Mesothelial cell of epicardium (in vitro differentiated cells): ENCODE measurements around the gene SCN4A. TPM values are rescaled to one million over a fixed set of nuclear protein-coding genes. Genes with fewer than 3 reads are reported as not detected.

Experiments
- DNase-seq, 2 experiments: peaks; one replicate each; pipeline ENCODE4 v3.0.0; 2021; ENCODE audit warnings: low spot score in 2 of 2; ENCODE audit not compliant: unreplicated experiment in 2 of 2
- H3K27ac Mint-ChIP-seq: 2 replicates; pipeline ENCODE4 v1.8.0; 2021; ENCODE audit warnings: mixed read lengths
- H3K27me3 Mint-ChIP-seq: 2 replicates; pipeline ENCODE4 v1.8.0; 2021; ENCODE audit warnings: low read depth, mixed read lengths
- H3K36me3 Mint-ChIP-seq: 2 replicates; pipeline ENCODE4 v1.8.0; 2021; ENCODE audit warnings: mixed read lengths
- H3K4me1 Mint-ChIP-seq: 2 replicates; pipeline ENCODE4 v1.8.0; 2021; ENCODE audit warnings: mixed read lengths
- H3K4me3 Mint-ChIP-seq: 2 replicates; pipeline ENCODE4 v1.8.0; 2021; ENCODE audit warnings: mild to moderate bottlenecking, moderate library complexity, mixed read lengths
- H3K9me3 Mint-ChIP-seq: 2 replicates; pipeline ENCODE4 v1.8.0; 2021; ENCODE audit warnings: mixed read lengths
- CTCF ChIP-seq: fragments of 200-600 bp; sonication (generic); IDR thresholded peaks from one replicate; pipeline ENCODE4 v1.5.0; 2021; ENCODE audit warnings: antibody characterized with exemption; ENCODE audit not compliant: unreplicated experiment
- total RNA-seq: library from RNA; stranded (reverse); gene quantifications from 3 replicates; pipeline ENCODE4 v1.2.1, GENCODE V29; 2021

Gene SCN4A
- total RNA-seq, 1 donor from 2014 or later: 0.51 TPM

DNA sequence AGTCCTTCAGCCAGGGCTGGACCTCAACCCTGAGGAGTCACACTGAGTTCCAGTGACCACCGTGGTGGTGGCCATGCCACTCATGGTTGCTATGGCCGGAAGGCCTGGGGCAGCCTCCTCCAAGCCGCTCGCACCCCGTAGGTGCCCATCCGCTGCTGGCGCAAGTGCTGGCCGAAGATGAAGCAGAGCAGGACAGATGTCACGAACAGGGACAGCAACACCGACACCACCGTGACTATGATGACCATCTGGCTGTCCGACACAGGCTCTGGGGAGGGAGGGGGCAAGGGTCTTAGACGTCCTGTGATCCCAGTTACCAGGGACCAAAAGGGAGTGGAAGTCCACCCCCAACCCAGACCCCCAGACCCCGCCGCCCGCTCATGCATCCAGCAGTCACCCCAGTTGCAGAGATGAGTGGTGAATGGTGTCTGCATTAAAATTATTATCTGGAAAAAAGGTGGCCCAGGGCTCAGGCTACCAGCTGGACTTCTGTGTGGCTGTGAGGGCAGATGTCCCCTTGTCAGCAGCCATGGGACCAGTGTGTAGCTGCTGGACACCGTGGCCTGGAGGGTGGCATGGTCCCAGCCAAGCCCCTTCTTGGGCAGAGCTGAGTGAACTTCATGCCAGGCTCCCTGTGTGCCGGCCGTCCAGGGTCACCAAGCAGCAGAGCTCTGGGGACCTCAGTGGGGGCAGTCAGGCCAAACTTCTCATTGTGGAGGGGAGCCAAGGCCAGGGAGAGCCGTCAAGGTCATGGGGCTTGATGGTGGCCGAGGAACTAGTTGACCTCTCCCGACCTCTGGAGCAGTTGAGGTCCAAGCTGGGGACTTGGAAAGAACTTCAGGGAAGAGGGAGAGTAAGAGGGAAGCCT, 30.2 kb upstream of the SCN4A start:
- Mint-ChIP-seq H3K36me3 (no peaks in the 10 kb centered on the region), H3K27me3 (peaks cover 9% of the 10 kb centered on the region), H3K27ac (no peak overlapping the region), H3K4me1 (peaks cover 12% of the 10 kb centered on the region), H3K4me3 (no peak overlapping the region), H3K9me3 (no peaks in the 10 kb centered on the region)
- no peak for TF ChIP-seq CTCF
- DNase-seq: no peak

DNA sequence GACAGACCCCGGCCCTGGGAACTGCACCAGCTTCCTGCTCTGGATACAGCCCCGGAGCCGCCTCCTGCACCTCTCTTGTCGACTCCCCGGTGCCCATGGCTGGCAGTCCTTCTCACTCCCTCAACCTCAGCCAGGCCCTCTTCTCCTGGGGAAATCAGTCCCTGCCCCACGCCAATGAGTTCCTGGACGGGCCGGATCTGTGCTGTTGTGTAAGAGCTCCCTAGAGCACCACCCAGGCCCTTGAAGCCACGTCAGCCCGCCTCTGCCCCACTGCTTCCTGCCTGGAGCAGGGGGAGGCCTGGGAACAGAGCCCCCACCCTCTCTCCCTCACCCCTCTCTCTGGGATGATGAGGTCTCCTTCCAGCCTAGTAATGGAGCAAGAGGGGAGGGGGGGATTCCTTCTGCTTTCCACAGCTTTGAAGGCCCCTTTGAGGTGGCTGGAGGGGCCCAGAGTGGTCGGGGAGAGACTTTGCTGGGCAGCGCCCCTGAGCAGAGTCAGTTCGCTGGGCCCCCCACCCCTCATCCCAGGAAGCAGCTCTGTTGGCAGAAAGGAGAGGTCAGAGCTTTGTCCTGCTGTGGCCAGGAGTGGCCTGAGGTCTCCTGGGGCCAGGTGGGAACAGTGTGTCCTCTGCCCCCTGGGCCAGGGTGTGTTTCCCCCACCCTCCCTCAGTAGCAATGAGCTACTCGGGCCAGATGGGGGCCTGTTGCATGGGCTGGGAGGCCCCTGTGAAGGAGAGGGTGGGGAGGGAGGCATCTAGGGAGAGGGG, 29.2 kb upstream of the SCN4A start:
- H3K27ac Mint-ChIP-seq: no peak overlapping the region
- peaks cover 18% of the 10 kb centered on the region for H3K27me3 Mint-ChIP-seq
- H3K36me3 Mint-ChIP-seq: no peaks in the 10 kb centered on the region
- H3K4me3 Mint-ChIP-seq: no peak overlapping the region
- H3K4me1 Mint-ChIP-seq: peaks cover 15% of the 10 kb centered on the region
- DNase-seq: no peak
- no peak for TF ChIP-seq CTCF
- no peaks in the 10 kb centered on the region for H3K9me3 Mint-ChIP-seq

DNA sequence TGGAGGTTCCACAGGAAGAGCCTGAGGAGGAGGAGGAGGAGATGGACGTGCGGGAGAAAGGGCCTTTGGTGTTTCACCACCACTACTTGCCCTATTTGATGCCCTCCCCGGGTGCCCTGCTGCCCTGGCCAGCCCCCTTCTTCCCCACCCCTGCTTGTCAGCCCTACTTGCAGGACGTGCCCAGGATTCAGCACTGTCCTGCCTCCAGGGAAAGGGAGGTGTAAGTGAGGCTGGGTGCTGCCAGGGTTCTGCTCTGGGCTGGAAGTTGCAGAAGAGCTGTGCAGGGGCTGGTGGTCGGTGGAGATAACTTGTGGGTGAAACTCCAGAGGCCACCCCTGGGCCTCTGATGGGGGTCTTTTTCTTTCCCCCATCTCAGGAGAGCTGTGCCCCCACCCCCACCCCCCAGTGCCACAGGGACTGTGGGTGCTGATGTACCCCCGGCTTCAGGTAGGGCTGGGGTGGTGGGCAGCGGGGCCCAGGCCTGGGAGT, 28.4 kb upstream of the SCN4A start:
- no peak for TF ChIP-seq CTCF
- Mint-ChIP-seq H3K27ac (no peak overlapping the region), H3K4me1 (peaks cover 13% of the 10 kb centered on the region)

DNA sequence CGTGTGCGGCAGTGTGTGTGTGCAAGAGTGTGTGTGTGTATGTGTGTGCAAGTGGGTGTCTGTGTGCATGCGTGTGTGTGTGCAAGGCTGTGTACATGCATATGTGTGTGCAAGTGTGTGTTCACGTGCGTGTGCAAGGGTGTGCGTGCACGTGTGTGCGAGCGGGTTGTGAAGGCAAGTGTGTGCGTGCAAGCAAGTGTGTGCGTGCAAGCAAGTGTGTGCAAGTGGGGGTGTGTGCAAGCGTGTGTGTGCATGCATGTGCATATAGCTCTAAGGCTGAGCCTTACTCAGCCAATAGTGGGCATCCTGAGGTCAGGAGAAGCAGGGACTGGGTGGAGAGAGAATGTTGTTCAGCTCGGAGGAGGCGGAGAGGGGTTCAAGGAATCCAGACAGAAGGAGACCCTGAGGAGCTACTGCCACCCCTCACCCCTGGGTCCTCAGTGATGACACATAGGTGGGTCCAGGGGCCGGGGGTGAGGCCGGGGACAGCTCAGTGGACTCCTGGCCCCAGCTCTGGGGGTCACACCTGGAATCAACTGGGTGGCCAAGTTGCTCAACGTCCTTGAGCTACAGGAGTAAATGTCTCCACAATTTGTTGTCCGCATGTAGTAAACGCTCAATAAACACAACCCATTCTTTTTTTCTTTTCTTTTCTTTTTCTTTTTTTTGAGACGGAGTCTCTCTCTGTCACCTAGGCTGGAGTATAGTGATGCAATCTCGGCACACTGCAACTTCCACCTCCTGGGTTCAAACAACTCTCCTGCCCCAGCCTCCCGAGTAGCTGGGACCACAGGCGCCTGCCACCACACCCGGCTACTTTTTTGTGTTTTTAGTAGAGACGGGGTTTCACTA, 27.2 kb upstream of the SCN4A start:
- no peaks in the 10 kb centered on the region for H3K9me3 Mint-ChIP-seq
- no peak for TF ChIP-seq CTCF
- H3K4me3 Mint-ChIP-seq: peak overlapping the region; percentile 68
- no peak overlapping the region for H3K27ac Mint-ChIP-seq
- no peaks in the 10 kb centered on the region for H3K36me3 Mint-ChIP-seq
- H3K4me1 Mint-ChIP-seq: peaks cover 9% of the 10 kb centered on the region
- peaks cover 34% of the 10 kb centered on the region for H3K27me3 Mint-ChIP-seq
- no peak for DNase-seq

More for the DNA sequence above, 28.4 kb upstream of the SCN4A start:
- no peak for DNase-seq
- H3K36me3 Mint-ChIP-seq: no peaks in the 10 kb centered on the region
- H3K9me3 Mint-ChIP-seq: no peaks in the 10 kb centered on the region
- H3K4me3 Mint-ChIP-seq: no peak overlapping the region
- H3K27me3 Mint-ChIP-seq: peaks cover 26% of the 10 kb centered on the region
